ELR (cell line): ENCODE measurements around the gene UCMA.

Experiments
- DNase-seq: peaks from one replicate; pipeline ENCODE4 v3.0.0-alpha.2; 2015; ENCODE audit warnings: low read depth

UCMA gene

DNA sequence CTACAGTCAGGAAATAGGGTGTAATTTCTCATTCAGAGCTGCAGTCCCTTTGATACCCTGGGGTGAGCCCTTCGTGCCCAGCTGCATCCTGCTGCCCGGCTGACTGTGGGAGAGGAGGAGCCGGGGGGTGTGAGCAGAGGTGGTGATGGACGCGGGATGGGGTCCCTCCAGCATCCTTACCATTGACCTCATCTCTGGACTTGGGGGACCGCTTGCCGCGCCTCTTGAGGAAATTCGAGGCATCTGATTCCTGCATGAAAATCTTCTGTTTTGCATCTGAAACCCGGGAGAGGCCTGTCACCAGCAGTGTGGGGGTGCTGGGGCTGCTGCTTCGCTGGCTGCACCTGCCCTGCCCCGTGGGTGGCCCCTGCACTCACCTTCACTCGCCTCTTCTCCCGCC lies 816 bp downstream of the UCMA start:
- DNase-seq: no peak

DNA sequence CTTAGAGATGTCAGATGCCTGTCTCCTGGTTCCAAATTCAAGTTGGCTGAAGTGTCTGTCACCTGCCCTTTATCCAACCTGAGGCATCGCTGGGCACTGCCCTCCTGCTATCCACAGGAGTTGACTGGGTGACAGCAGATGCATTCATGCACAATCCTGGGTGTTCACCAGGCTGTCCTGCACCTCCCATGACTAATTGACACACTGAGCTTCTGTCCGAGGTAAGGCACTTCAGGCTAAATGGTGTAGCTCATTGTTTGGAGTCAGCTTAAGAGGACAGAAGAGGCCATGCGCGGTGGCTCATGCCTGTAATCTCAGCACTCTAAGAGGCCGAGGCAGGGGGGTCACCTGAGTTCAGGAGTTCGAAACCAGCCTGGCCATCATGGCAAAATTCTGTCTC lies 2.4 kb downstream of the UCMA start:
- DNase-seq: no peak

DNA sequence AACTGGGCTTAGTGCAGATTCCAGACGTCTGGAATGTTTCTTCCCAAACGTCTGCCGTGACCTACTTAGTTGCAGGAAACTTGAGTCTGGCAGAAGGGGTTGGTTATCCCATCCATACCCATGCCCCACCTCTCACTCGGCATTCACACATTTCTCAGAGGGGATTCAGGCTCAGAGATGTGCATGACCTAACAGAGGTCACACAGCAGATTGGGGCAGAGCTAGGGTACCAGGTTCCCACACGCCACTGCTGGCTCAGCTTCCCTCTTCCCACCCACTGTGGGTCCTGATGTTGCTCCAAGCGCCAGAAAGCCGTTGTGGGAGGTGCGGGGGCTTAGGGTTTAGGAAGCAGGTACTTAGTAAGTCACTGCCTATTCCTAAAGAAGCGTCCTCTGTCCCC lies 3.0 kb downstream of the UCMA start:
- DNase-seq: no peak

DNA sequence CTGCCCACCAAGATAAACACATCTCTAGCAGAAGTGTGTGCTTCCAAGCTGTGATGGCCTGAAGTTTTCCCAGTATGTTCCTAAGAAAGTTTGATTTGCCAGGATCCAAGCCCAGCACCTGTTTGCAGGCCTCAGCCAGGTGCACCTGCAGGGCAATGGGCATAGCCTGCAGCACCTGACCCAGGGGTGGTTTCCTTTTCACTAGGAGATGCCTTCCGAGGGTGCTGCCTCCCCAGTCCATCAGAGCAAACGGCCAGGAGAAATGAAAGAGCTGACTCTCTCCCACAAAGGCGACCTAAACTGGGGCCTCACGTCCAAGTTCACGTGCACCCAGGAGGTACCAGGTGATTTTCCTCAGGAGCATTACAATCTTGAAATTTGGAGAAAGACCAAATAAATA lies 7.1 kb downstream of the UCMA start:
- DNase-seq: no peak

DNA sequence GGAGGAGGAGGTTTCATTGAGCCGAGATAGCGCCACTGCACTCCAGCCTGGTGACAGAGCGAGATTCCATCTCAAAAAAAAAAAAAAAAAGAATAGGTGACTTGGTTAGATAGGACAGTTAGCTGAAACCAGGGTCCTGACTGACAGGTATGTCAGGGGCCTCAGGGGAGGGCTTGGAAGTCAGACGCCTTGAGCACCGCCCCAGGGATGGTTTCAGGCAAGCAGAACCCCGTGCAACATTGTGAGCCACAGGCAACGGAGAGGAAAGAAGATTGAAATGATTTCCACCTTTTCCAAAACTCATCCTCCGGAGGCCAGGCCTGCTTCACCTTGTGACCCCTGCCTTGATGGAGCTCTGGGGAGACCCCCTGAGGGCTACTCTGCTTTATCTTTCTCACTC lies 8.6 kb downstream of the UCMA start:
- DNase-seq: no peak

DNA sequence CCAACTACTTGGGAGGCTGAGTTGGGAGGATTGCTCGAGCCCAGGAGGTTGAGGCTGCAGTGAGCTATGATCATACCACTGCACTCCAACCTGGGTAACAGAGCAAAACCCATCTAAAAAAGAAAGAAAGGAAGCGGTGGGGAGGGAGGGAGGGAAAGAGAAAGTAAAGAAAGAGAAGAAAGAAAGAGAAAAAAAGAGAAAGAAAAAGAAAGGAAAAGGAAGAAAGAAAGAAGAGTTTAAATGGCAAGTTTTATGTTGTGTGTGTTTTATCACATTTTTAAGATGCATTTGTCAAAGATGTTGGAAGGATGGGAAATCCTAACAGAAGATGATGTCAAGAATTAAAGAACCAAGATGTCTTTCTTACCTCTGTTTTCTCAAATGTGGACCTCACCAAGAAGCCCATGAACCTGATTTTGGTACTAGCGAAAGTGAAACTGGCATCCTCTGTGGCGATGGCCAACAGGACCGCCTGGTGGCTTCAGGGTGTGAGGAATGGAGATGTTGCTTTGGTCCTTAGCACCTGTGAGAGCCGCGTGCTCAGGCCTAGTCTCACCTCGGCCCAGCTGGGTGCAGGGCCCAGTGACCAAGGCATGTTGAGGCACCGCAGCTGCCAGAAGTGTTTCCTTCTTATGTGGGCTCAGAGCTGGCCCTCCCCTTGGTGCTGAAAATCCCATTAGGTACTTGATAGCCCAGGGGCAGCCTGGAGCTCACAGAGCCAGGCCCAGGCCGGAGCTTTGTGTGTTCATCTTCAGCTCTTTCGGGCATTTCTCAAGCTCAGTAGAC lies 9.8 kb downstream of the UCMA start:
- DNase-seq: no peak

DNA sequence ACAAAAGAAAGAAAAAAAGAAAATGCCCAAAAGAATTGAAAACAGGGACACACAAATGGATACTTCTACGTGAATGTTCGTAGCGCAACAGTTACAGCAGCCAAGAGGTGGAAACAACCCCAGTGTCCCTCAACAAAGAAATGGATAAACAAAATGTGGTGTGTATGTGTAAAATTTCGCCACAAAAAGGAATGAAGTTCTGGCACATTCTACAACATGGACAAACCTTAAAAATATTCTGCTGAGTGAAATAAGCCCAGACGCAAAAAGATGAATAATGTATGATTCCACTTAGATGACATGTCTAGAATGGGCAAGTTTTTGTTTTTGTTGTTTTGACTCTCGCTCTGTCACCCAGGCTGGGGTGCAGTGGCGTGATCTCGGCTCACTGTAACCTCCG lies 10.9 kb downstream of the UCMA start:
- DNase-seq: no peak

DNA sequence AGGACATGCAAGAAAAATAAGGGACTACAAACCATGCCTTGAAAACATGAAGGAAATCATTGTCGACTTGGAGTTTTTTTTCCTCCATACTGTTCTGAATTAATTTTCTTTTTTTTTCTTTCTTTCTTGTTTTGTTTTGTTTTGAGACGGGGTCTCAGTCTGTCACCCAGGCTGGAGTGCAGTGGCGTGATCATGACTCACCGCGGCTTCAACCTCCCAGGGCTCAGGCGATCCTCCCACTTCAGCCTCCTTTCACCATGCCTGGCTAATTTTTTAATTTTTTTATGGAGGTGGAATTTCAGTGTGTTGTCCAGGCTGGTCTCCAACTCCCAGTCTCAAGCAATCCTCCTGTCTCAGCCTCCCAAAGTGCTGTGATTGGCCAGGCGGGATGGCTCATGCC lies 11.6 kb downstream of the UCMA start:
- DNase-seq: no peak

DNA sequence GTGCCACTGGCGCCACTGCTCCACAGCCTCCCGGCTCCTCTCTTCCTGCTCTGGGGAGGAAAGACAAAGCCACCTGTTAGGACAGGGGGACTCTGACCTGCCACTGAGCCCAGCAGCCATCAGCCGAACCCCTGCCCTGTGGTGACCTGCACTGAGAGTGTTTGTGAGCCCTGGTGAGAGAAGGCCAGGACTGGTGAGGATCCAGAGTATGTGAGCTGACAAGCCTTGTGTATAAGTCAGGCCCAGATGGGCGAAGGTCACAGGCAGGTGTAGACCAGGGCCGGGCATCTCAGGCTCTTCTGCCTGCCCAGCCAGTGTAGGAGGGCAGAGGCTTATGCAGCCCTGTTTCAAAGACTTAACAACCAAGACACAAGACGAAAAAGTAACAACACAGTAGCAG lies 12.0 kb downstream of the UCMA start:
- DNase-seq: no peak

DNA sequence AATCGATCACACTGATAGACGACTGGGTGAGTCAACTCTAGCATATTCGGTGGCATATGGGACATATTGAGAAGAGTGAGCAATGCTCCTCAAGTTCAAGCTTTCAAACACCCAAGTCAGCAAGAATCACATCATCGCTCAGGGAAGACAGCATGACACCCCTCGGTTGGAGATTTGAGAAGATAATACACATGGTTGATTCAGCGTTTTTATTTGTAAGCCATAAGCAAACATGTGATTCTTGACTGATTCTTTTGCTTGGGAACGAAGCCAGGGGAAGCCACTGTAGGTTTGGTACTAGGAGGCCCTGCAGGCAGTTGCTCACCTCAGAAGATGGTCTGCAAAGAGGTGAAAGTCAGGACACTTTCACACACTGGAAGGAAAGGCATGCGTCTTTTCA lies 12.6 kb downstream of the UCMA start:
- no peak for DNase-seq

DNA sequence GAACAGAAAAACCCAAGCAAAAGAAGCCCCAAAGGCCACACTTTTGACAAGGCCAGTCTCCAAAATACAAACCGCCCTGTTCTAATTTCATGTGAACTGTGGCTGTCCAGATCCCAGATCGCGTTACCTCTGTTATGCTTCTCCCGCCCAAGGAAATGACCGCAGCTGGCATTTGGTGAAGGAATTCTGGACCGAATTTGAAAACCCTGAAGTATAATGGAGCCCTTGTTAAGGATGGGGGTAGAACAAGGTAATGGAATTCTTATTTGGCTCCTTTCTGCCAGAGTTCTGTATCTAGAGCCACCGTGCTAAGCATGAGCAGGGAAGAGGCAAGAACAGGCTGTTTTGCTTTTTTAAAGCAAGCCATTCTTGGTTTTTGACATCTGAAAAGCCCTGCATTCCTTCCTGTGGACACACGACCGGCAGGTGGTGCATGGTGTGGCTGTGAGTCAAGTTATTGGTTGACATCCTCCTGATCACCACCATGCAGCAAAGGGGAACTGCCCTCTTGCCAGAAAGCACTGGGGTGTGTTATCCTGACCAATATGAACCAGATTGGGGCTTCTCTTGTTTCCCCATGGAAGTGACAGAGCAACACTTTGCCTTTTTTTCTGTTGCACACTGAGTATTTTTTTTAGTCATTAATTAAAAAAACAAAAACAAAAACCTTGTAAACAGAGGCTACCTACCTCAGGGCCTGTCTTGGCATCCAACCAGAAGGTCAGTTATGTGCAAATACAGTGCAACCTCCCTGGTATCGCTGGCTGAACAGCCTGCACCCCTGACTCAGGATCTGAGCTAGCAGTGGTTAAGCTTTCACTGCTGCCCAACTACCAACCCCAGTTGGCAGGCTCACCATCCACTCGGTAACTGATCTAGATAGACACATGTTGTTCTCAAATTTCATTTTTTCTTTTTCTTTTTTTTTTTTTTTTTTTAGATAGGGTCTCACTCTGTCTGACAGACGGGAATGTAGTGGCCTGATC lies 14.2 kb downstream of the UCMA start:
- DNase-seq: peak; percentile 33

DNA sequence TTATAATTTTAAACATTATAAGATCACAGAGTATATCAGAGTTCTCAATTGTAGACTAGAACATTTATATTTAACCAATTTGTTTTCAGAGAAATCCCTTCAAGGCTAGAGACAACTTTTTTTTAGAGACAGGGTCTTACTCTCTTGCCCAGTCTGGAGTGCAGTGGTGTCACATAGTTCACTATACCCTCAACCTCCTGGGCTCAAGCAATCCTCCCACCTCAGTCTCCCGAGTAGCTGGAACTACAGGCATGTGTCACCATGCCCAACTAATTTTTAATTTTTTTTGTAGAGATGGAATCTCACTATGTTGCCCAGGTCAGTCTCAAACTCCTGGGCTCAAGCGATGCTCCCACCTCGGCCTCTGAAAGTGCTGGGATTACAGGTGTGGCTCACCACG lies 15.3 kb downstream of the UCMA start:
- no peak for DNase-seq

DNA sequence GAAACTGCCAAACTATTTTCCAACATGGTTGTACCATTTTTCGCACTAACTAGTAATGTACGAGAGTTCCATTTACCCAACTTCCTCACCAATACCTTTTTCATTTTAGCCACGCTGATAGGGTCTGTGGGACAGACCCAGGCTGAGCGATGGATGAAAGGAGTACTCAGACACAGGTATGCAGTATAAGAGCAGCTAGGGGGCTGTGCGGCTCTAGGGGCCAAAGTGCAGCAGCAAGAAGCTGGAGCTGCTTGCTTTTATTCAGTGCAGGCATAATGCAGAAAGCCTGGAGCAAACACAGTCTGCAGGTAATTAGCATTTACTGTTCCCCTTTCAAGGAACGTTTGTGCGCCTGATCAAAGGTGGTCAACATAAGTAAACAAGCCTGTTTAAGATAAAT lies 21.0 kb downstream of the UCMA start:
- no peak for DNase-seq

DNA sequence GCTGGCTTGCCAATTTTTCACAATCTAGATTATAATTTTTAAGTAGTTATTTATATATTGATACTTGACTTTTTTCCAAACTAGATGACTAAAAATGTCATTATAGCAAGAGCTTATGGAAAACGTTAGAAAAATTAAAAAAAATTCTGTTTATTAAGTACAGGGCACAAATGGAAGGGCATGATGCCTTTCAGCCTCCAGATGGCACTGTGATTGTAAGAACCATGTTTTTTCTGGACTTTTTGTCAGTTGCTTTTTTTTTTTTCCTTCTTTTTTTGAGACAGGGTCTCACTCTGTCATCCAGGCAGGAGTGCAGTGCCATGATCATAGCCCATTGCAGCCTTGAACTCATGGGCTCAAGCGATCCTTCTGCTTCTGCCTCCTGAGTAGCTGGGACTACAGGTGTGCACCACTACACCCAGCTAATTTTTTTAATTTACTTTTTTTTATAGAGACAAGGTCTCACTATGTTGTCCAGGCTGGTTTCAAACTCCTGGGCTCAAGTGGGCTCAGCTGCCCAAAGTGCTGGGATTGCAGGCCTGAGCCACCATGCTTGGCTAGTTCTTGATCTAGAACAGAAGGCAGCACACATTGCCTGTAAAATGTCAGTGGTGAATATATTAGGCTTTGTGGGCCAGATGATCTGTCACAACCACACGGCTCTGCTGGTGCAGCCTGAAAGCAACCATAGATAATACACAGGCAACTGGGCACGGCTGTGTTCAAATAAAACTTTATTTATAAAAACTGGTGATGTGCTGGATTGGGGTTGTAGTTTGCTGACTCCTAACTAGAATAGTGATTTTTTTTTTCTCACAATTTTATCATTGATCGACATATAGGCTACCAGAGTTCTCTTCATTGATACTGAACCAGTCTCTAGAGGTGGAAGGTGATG lies 27.4 kb downstream of the UCMA start:
- DNase-seq: peak; percentile 53

DNA sequence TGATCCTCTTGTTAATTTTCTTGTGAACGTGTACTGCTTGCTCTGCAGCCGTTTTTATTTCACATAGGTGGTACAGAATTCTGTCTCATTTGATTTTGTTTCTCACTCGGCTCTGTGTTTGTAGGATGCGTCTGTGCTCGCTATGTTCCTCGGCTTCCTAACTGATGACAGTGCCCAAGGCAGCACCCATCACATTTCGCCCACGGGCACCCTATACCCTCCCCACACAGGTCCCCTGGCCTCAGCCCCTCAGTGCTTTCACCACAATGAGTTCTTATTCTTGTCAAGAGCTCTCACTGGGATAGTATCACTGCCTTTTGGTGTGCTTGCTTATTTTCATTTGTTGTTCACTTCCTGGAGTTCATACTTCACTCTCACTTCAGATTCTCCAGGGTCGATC lies 28.1 kb downstream of the UCMA start:
- DNase-seq: no peak

DNA sequence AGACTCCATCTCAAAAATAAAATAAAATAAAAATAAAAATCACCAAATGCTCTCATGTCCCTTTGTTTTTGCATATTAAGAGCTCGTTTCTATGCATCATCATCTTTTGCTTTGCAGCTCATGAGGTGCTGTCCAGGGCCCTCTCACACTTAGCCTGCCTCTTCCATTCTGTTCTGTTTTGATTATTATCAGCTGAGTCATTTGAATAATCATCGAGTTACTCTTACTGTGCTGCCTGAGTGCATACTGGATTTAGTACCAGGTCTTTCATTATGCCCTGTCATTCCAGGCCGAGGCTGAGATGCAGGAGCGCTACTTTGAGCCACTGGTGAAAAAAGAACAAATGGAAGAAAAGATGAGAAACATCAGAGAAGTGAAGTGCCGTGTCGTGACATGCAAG lies 33.0 kb downstream of the UCMA start:
- DNase-seq: peak; percentile 49

DNA sequence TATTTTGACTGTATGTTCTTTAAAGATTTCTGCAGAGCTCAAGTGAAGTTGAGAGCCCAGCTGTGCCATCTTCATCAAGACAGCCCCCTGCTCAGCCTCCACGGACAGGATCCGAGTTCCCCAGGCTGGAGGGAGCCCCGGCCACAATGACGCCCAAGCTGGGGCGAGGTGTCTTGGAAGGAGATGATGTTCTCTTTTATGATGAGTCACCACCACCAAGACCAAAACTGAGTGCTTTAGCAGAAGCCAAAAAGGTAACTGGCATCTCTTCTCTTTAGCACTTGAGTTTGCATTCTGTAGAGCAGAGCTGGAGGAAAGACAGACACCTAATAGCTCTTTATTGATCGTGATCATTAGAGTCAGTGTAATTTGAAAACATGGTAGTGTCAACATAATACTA lies 39.2 kb downstream of the UCMA start:
- DNase-seq: peak; percentile 10

DNA sequence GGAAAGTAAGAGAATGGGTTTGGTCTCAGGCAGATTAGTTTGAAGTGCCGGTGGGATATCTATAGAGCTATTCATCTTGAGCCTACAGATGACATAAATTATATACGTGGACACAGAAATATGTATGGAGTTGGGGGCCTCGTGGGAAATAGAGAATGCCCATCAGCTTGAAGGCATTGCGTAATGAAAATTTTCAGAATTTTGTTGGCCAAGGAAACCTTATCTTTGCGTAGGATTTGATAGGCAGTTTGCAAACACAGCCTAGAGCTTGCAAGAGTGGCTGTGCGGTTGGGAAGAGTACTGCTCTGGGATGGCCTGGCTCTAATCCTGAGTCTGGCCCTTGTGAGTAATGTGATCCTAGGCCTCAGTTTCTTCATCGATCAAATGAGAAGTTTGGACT lies 40.5 kb downstream of the UCMA start:
- no peak for DNase-seq

DNA sequence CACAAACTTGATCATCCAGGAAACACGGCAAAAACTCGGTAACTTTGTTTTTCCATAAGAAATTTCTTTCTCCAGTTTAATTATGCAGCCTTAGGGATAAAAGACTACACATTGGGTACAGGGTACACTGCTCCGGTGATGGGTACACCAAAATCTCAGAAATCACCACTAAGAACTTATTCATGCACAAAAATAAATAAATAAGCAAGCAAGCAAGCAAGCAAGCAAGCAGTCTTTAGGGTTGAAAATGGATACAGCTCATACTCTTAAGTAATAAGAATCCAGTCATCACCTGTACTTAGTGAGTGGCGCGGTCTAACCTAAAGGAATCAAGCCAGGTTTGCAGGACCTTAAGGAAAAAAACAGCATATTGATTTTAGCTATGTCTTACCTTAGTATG lies 42.8 kb downstream of the UCMA start:
- DNase-seq: no peak

DNA sequence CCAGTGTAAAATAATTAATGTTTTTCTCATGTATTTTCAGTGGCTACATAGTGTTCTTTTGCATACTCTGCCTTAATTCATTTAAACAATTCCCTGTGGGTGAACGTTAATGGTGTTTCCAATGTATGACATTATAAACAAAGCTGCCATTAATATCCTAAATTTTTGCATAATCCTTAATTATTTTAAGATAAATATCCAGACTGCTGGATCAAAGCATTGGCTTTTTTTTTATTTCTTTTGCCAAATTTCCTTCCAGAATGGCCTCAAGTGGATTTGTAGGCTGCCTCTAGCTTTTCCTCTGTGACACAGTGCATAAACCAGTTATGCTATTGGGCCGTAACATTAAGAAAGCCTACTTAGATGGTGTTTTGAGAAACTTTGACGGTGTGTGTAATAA lies 43.4 kb downstream of the UCMA start:
- no peak for DNase-seq

DNA sequence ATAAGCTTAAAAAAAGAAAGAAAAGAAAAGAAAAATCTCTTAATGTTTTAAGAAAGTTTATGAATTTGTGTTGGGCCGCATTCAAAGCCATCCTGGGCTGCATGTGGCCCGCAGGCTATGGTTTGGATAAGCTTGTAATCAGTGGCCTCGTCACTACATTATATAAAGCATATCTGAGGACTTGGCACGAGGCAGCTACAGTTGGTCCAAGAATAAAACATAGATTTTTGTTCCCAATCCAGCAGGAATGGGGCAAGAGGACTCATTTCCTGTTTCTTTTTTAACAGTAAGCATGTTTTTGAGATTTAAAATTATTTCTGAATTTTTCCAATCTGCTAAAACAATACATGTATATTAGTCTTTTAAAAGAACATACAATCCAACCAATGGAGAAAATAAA lies 44.2 kb downstream of the UCMA start:
- DNase-seq: no peak

DNA sequence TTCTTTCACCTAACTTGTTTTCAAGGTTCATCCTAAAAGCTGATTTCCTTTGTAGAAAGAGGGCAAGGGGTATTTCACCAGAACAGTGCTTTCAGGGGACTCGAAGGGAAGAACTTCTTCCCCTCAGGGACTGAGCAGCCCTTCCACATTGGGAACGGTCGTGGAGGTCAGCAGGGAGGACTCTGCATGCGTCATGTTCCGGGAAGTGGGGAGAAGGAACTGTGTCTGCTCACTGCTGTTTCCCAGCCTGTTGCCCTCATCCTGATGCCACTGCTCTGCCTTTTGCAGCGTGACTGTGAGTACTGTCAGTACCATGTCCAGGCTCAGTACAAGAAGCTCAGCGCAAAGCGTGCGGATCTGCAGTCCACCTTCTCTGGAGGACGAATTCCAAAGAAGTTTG lies 45.6 kb downstream of the UCMA start:
- DNase-seq: no peak
